ENCODE data around the gene PPT2. TPM values are rescaled to one million over a fixed set of nuclear protein-coding genes. Genes with fewer than 3 reads are reported as not detected.

The PPT2 gene
- total and polyA plus RNA-seq, 2 of the 8 experiments (the other 6 are each of a cell fraction or from before 2014, with no cell fraction given) = 24.1 to 39.5 TPM

DNA sequence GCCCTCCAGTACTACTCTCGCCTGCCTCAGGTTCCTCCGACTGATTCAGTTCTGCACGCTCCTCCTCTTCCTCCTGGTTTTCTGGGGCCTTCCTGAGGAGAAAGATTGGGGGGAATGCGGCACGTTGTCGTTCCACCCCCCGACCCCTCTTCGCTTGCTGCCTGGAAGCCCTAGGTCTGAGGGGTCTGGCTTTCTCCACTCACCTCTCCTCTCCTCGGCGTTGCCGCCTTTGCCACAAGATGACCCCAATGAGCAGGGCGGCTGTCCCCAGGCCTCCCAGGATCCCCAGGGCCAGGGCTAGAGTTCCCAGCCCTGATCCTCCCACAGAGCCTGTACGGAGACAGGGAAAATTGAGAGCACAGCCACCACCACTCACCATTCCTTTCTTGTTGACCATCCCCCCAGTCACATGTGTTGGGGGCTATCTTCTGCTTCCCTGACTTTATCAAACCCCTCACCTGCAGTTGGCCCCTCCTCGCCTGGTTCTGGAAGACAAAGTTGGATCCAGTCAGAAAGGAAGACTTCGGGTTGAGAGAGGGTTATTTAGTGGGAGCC, 27.3 kb downstream of the PPT2 start (continued):
- no peak for TF ChIP-seq SP2 (IDR thresholded peaks at IDR 0.05; ENCODE audit: low read length)
- TF ChIP-seq RAD21 (IDR thresholded peaks at IDR 0.05 in 1 of 2, conservative IDR thresholded peaks at IDR 0.05 in 1 of 2; ENCODE audit: low read depth in 2 of 2, low read length in 2 of 2) = no peak
- TF ChIP-seq KDM4A (IDR thresholded peaks at IDR 0.05; ENCODE audit: low read depth, low read length, severe bottlenecking) = no peak
- TF ChIP-seq BACH1 (IDR thresholded peaks at IDR 0.05; ENCODE audit: low read length) = no peak
- TF ChIP-seq BCL11A (IDR thresholded peaks at IDR 0.05; ENCODE audit: low read depth in 2 of 2, low read length in 2 of 2) = no peak
- no peak for TF ChIP-seq CHD1 (IDR thresholded peaks at IDR 0.05; ENCODE audit: low read depth, low read length)
- TF ChIP-seq NANOG (IDR thresholded peaks at IDR 0.05; ENCODE audit: insufficient read depth, low read depth, low read length, poor library complexity, severe bottlenecking) = no peak

Data from H1 (cell line).